Esophagus muscularis mucosa (tissue), 3 donors: ENCODE measurements around the gene LRRC7.

Experiments
- POLR2A ChIP-seq: fragments of 450-650 bp; IDR thresholded peaks from one replicate; pipeline ENCODE4 v1.6.1; 2017; ENCODE audit warnings: antibody characterized with exemption, moderate library complexity, mild to moderate bottlenecking, low read depth
- TF ChIP-seq, protein P1 (sequence below), 3 experiments: fragments of 200-600 bp in 2 of 3; fragments of 450-650 bp in 1 of 3; sonication (generic) in 2 of 3; IDR thresholded peaks; one replicate each; pipeline ENCODE4 v1.5.1; 2017 to 2019; ENCODE audit warnings: antibody characterized with exemption in 3 of 3, mild to moderate bottlenecking in 2 of 3, moderate library complexity in 1 of 3

DNA sequence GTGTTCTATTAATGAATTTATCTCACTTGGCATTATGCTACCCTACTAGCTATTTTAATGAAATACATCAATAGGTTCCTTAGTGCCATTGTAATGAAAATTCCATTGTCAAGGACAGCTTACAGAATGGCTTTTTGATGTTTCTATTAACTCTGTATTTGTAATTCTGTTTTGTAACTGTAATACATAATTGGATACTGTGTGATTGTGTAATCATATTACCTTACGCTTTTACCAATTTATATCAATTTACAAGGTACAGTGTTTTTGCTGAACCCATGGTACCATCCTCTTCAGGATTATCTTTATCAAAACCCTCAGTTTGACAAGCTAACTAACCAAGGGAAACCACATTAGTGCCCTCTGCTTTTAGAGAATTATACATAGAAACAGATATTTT lies 277.9 kb downstream of the LRRC7 start:
- TF ChIP-seq, protein P1, sequence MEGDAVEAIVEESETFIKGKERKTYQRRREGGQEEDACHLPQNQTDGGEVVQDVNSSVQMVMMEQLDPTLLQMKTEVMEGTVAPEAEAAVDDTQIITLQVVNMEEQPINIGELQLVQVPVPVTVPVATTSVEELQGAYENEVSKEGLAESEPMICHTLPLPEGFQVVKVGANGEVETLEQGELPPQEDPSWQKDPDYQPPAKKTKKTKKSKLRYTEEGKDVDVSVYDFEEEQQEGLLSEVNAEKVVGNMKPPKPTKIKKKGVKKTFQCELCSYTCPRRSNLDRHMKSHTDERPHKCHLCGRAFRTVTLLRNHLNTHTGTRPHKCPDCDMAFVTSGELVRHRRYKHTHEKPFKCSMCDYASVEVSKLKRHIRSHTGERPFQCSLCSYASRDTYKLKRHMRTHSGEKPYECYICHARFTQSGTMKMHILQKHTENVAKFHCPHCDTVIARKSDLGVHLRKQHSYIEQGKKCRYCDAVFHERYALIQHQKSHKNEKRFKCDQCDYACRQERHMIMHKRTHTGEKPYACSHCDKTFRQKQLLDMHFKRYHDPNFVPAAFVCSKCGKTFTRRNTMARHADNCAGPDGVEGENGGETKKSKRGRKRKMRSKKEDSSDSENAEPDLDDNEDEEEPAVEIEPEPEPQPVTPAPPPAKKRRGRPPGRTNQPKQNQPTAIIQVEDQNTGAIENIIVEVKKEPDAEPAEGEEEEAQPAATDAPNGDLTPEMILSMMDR (IDR thresholded peaks at IDR 0.05): no peak
- no peak for TF ChIP-seq POLR2A
